BLaER1 (cell line): Measurements from ENCODE around the gene POLN.
A peak's percentile ranks its signal among the peaks of the same experiment; 100 is the strongest.

Experiments
- H3K27ac ChIP-seq: shearing (Covaris generic); formaldehyde crosslinking; 2 replicates; pipeline ENCODE4 v1.8.1; 2022
- H3K27me3 ChIP-seq: shearing (Covaris generic); formaldehyde crosslinking; 2 replicates; pipeline ENCODE4 v1.8.1; 2022
- H3K36me3 ChIP-seq: shearing (Covaris generic); formaldehyde crosslinking; 2 replicates; pipeline ENCODE4 v1.8.1; 2022
- H3K4me1 ChIP-seq: shearing (Covaris generic); formaldehyde crosslinking; 2 replicates; pipeline ENCODE4 v1.8.1; 2022
- H3K4me2 ChIP-seq: shearing (Covaris generic); formaldehyde crosslinking; 2 replicates; pipeline ENCODE4 v1.8.1; 2022
- H3K4me3 ChIP-seq: shearing (Covaris generic); formaldehyde crosslinking; 2 replicates; pipeline ENCODE4 v1.8.1; 2022
- H3K9ac ChIP-seq: shearing (Covaris generic); formaldehyde crosslinking; 2 replicates; pipeline ENCODE4 v1.8.1; 2022
- H3K9me3 ChIP-seq: shearing (Covaris generic); formaldehyde crosslinking; 2 replicates; pipeline ENCODE4 v1.8.1; 2022
- H4K20me1 ChIP-seq: shearing (Covaris generic); formaldehyde crosslinking; 2 replicates; pipeline ENCODE4 v1.8.1; 2022
- Cebpa-rat ChIP-seq: shearing (Covaris generic); IDR thresholded peaks from 2 replicates; pipeline ENCODE4 v1.8.1; 2022

Gene POLN

DNA sequence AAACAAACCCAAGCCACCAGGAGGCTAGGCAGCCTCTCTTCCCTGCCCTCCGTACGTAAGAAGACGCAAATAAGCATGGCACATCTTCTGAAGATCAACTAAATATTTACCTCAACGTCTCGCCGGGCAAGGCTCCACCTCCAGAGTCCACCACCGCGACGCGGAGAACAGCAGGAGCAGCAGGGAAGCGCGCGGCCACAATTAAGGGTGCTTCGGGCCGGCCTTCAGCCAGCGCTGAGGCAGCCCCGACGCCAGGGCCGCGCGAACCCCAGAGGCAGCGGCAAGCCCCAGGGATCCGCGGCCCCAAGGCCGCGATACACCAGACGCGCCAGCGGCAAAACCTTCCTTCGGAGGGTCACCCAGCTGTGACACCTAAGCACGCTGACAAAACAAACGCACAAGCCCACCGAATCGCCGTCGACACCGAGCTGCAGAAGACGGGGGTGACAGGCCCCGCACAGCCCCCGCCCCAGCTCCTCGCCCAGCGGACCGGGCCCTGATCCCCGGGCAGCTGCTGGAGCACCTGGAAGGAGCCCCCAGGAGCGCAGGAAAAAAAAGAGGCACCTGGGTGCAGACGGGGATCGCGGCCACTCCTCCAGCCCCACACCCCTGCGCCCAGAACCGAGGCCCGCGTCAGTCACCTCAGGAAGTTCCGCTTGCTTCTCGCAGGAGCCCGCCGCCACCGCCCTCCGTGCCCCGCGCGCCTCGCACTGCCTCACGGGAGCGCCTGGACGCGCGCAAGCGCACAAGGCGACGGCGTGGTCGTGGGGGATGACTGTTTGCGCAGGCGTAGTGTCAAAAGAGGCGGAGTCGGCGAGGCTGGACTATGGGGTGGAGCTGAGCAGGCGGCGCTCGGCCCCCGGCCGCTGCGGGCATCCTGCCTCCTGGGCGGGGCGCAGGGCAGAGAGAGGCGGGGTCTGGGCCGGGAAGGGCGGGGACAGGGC, at the start of gene POLN, which contains the start of gene HAUS3:
POLN (minus strand) TSS at position 712 of the 944 bp plus-strand sequence. CDS start 12,890 bp downstream, outside the sequence.
HAUS3 (minus strand) TSS at position 712 of the 944 bp plus-strand sequence. CDS start 1,175 bp downstream, outside the sequence.
- Histone ChIP-seq H3K9ac (peak within 1 kb of the TSS; percentile 92), H3K9me3 (no peaks in the 10 kb centered on the region), H3K27ac (peak within 1 kb of the TSS; percentile 82), H3K27me3 (no peaks in the 10 kb centered on the region), H3K36me3 (peaks cover 12% of the 10 kb centered on the region), H3K4me2 (peak within 1 kb of the TSS; percentile 87), H3K4me1 (peaks cover 79% of the 10 kb centered on the region), H4K20me1 (peaks cover 52% of the 10 kb centered on the region), H3K4me3 (peak within 1 kb of the TSS; percentile 96)
- no peak for TF ChIP-seq Cebpa-rat

GRCh38 chr4:2290974-2291704, 49.2 kb upstream of the POLN start:
- H3K4me3 ChIP-seq, result no peak overlapping the region
- no peak for TF ChIP-seq Cebpa-rat
- no peaks in the 10 kb centered on the region for H3K9me3 ChIP-seq
- H4K20me1 ChIP-seq, result no peaks in the 10 kb centered on the region
- H3K36me3 ChIP-seq, result no peaks in the 10 kb centered on the region
- peaks cover 61% of the 10 kb centered on the region for H3K4me1 ChIP-seq
- H3K27ac ChIP-seq, result peak overlapping the region; percentile 70
- peak overlapping the region; percentile 87 for H3K4me2 ChIP-seq
- H3K9ac ChIP-seq, result peak overlapping the region; percentile 21; the same call in 1 of the 2 replicates
- H3K27me3 ChIP-seq, result no peaks in the 10 kb centered on the region

- no peak for TF ChIP-seq Cebpa-rat
- Histone ChIP-seq H3K9me3 (no peaks in the 10 kb centered on the region), H3K4me1 (peaks cover 60% of the 10 kb centered on the region), H3K9ac (peak overlapping the region; percentile 21), H3K4me2 (peak overlapping the region; percentile 87), H3K4me3 (no peak overlapping the region; the same call in 1 of the 2 replicates), H4K20me1 (no peaks in the 10 kb centered on the region), H3K36me3 (no peaks in the 10 kb centered on the region), H3K27me3 (no peaks in the 10 kb centered on the region), H3K27ac (peak overlapping the region; percentile 70)
These were observed 48.6 kb upstream of the POLN start for GRCh38 chr4:2290488-2290887.

DNA sequence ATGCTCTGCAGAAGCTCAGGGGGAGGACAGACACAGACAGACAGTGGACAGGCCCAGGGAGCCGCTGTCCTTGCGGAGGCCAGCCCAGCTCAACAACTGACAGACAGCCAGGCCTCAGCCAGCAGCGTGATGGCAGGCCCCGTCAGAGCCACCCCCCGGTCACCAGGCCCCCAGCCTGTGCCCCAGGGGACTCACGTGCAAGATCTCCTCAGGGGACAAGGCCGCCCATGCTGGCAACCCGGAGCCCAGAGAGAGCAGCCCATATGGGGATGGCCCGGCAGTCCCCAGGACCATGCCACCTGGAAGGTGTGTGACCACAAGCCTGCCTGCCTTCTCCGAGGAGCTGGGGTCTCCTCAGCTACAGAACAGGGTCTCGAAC, 48.0 kb upstream of the POLN start:
- no peaks in the 10 kb centered on the region for H3K9me3 ChIP-seq
- H3K9ac ChIP-seq, result peak overlapping the region; percentile 21
- no peak for TF ChIP-seq Cebpa-rat
- no peaks in the 10 kb centered on the region for H3K36me3 ChIP-seq
- peak overlapping the region; percentile 87 for H3K4me2 ChIP-seq
- peak overlapping the region; percentile 31; the same call in 1 of the 2 replicates for H3K4me3 ChIP-seq
- H3K27ac ChIP-seq, result peak overlapping the region; percentile 70
- H3K4me1 ChIP-seq, result peaks cover 60% of the 10 kb centered on the region
- H4K20me1 ChIP-seq, result no peaks in the 10 kb centered on the region
- H3K27me3 ChIP-seq, result no peaks in the 10 kb centered on the region

DNA sequence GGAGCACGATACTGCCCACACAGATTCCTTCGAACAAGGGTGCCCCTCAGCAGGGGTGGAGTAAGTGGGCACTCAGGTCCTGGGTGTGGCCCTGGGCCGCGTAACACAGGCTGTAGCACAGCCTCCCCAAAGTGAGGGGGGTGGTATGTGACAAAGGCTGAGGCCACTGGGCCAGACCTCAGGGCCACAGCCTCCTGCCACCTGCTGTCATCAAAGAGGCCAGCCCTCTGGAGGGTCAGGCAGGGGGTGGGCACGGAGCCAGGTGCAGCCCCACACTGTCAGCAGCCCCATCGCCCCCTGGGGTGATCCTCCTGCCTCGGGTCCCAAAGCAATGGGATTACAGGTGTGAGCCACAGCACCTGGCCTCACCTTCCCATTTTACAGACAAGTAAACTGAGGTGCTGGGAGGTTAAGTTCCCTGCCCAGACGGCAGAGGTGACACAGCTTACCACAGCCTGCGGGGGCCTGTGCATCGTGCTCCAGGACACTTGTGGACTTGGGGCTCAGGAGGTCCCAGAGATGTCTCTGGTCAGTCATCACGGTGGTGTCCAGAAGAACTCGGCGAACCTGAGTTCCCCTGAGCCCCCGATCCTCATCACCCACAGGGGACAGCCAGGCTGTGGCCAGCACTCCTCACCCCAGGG, 47.5 kb upstream of the POLN start:
- H3K4me3 ChIP-seq, result peak overlapping the region; percentile 31; the same call in 1 of the 2 replicates
- no peaks in the 10 kb centered on the region for H4K20me1 ChIP-seq
- H3K4me1 ChIP-seq, result peaks cover 56% of the 10 kb centered on the region
- H3K9me3 ChIP-seq, result no peaks in the 10 kb centered on the region
- H3K27ac ChIP-seq, result peak overlapping the region; percentile 70
- H3K4me2 ChIP-seq, result peak overlapping the region; percentile 87
- no peak for TF ChIP-seq Cebpa-rat
- no peaks in the 10 kb centered on the region for H3K27me3 ChIP-seq
- H3K36me3 ChIP-seq, result no peaks in the 10 kb centered on the region
- peak overlapping the region; percentile 21 for H3K9ac ChIP-seq

GRCh38 chr4:2288051-2288541, 46.2 kb upstream of the POLN start:
- H3K9me3 ChIP-seq, result no peaks in the 10 kb centered on the region
- H4K20me1 ChIP-seq, result no peaks in the 10 kb centered on the region
- TF ChIP-seq Cebpa-rat, result no peak
- no peak overlapping the region for H3K9ac ChIP-seq
- no peaks in the 10 kb centered on the region for H3K36me3 ChIP-seq
- no peak overlapping the region for H3K4me2 ChIP-seq
- H3K4me1 ChIP-seq, result peaks cover 56% of the 10 kb centered on the region
- H3K27ac ChIP-seq, result no peak overlapping the region
- no peaks in the 10 kb centered on the region for H3K27me3 ChIP-seq
- H3K4me3 ChIP-seq, result no peak overlapping the region

- H3K27me3 ChIP-seq, result no peaks in the 10 kb centered on the region
- H3K9me3 ChIP-seq, result no peaks in the 10 kb centered on the region
- no peak for TF ChIP-seq Cebpa-rat
- H3K4me2 ChIP-seq, result no peak overlapping the region
- no peak overlapping the region for H3K27ac ChIP-seq
- no peaks in the 10 kb centered on the region for H3K36me3 ChIP-seq
- H3K4me1 ChIP-seq, result peaks cover 59% of the 10 kb centered on the region
- no peaks in the 10 kb centered on the region for H4K20me1 ChIP-seq
- H3K9ac ChIP-seq, result no peak overlapping the region
- H3K4me3 ChIP-seq, result no peak overlapping the region
These were observed 45.6 kb upstream of the POLN start for GRCh38 chr4:2287594-2287915.

- H3K9ac ChIP-seq, result no peak overlapping the region
These were observed 45.1 kb upstream of the POLN start for GRCh38 chr4:2286904-2287593.

More at GRCh38 chr4:2286904-2287593, 45.1 kb upstream of the POLN start:
- H3K4me2 ChIP-seq, result no peak overlapping the region
- no peaks in the 10 kb centered on the region for H3K27me3 ChIP-seq
- TF ChIP-seq Cebpa-rat, result no peak
- no peak overlapping the region for H3K4me3 ChIP-seq
- H3K9me3 ChIP-seq, result no peaks in the 10 kb centered on the region
- H3K27ac ChIP-seq, result no peak overlapping the region
- peaks cover 60% of the 10 kb centered on the region for H3K4me1 ChIP-seq
- H3K36me3 ChIP-seq, result no peaks in the 10 kb centered on the region
- H4K20me1 ChIP-seq, result no peaks in the 10 kb centered on the region
